Activated T-cell treated with anti-CD3 and anti-CD28 coated beads for 48 hours (primary cell): ENCODE results near the gene FOXF1.

ENCODE experiments used
- DNase-seq: peaks from one replicate; pipeline ENCODE4 v3.0.0-alpha.2; 2020; ENCODE audit warnings: low read depth

FOXF1 gene

GRCh38 chr16:86558355-86559193 lies 48.2 kb downstream of the FOXF1 start:
- no peak for DNase-seq

DNA sequence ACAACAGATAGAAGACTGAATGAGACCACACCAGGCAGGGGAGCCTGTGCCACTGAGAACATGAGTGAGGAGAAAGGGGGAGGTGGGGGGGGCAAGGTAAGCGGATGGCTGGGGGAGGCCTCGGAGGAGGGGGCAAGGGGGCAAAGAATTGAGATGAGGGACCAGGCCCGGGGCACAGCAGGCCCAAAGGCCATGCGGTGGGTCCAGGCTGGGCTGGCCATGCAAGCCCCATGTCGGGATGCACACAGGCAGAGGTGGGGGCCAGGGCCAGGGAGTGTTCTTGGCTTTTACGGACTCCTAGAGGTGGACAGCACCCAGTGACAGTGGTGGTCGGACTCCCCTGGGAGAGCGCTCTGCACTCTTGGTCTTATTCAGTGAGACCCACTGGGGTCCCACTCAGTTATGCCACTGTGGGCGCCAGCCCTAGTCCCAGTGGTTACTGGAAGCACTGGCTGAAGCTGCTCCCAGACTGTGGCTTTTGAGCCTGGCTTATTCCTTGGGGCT lies 49.5 kb downstream of the FOXF1 start:
- DNase-seq: no peak

GRCh38 chr16:86562356-86562755 lies 52.0 kb downstream of the FOXF1 start:
- no peak for DNase-seq

DNA sequence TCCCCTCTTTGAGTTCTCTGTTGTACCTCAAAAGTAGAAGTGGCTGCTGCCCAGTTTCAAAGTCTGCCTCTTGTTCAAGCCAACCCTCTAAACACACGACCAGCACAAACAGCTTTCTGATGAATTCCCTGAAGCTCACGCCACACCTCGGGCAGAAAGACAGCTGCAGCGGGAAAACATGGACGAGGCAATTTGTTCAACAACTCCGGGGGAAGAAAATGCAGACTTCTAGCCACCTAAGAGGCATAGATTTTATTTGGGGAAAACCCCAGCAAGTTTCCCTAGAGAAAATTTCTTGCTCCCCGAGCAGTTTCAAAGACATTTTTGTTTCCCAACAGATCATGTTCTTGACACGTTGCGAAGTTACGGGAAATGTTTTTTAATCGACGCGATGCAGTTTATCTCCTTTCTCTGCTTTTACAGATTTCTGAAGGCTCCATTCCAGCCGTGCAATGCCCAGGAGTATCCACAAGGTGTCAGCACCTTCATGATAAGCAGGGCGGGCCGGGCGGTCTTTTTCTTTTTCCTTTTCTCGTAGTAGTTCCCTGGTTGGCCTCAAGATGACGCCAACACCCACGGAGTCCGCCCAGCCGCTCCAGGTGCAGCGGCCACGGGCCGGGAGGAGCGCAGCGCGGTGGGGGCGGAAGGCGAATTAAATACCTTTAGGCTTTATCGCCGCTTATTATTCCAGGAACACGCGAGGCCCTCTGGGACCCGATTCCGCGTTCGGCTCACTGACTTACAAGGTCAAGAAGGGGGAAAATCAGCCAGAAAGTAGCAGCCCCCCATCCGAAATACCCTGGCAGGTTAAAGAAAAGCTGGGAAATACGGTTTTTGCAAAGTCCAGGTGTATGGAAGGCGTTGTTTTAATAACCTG lies 53.4 kb downstream of the FOXF1 start:
- peak; percentile 80 for DNase-seq
